DMS53 (cell line): ENCODE results near the gene SAAL1.

Experiments used
- DNase-seq: peaks from one replicate; lab custom pipeline; 2025; lab: John Stamatoyannopoulos, UW

Gene SAAL1

DNA sequence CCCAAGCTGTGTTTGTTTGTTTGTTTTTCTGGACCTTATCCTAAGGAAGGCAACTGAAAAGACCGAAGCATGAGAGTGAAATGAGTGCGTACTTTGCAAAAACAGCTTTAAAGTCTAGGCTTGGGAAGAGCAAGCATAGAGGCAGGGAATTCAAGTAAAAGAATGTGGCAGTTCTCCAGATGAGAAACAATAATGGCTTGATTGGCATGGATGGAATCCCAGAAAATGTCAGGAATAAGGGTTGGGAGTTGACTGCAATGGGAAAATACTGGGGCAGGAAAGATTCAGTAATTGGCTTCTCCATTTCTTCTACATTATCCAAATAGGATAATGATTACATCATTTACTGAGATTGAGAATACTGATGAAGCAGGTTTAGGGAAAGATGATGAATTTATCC lies 17.5 kb downstream of the SAAL1 start:
- no peak for DNase-seq

DNA sequence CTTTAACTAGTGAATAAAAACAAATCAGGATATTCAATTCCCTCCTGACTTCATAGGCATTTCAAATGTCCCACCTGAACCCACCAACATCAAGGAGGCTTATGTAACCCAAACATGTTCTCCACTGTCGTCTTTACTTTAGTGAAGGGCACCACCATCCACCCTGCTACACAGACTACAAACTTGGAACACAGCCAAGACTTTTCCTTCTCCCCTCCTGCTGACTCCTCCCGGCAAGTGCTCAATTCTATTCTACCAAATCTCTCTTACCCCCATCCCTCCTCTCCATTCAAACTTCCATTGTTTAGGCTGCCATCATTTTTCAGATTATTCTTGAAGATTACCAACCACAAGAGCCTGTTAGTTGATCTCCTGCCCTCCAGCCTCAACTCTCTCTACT lies 24.3 kb downstream of the SAAL1 start:
- DNase-seq = no peak

DNA sequence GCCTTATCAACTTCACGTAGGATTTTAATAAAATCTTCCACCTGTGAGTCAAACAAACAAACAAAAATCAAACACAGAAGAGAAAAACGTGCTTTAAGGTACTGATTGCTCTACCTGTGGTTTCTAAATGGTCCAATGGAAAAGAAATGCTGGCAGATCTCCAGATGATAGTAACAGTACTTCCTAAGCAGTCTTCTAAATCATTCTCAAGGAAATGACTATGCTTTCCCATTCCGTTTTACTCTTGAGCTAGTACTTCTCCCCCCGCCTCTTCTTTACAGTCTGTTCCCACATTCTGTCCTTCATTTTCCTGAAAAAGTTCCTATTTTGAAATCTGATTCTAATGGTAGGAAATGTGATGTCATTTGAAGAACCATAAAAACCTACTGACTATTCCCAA lies 25.4 kb downstream of the SAAL1 start:
- no peak for DNase-seq

DNA sequence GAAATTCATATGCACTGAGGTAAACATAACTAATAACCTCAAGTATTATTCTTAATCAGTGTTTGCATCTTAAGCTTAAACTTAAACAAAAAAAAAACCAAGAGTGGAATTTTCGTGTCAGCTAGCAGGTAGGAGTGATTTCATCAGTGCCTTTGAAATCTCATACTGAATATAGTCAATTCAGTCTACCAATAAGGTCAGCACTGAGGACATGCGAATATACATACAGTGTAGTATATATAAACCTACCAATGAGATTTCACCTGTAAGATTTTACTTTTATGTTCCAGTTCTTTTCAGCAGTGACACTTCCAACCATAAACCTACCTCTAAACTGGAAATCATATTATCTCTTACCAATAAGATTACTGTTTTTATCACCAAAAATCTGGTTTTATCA lies 27.0 kb downstream of the SAAL1 start:
- no peak for DNase-seq

DNA sequence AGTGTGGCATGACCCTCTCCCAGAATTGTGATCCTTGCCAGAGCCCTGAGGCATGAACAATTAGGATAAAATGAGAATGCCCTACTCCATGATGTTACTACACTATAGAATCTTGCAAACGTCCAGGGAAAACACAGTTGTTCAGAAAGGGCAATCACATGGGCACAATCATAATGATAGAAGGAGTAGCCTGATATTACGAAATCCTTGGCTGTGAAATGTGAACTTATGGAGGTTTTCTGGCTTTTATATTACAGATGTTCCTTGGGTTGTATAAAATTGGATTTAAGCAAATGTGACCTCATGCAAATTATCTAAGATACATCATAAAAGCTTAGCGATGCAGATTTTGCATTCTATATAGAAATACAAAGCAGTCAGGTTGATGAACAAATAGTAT lies 30.4 kb downstream of the SAAL1 start:
- DNase-seq = no peak

DNA sequence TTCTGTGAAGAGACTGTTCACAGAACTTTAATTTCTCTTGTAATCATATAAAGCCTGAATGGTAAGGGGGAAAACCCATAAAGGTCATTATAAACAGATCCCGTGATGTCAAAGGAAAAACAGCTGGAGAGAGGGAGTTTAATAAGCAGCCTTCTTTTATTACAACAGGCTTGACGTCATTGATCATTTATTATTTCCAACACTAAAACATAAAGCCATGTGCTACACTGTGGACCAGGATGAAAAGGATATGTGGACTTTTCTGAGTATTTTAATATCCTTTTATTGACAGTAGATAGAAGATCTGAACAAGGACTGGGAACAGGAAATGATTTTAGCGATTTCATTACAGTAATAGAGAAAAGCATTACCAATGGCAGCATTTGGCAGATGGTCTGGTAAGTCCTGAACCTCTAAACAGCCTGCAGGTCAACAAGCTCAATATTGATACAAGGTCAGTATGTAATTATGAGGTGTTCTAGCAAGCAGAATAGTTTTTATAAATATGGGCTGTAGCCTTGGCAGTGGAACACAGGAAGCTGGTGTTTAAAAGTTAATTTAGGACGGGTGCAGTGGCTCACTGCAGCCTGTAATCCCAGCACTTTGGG lies 34.7 kb downstream of the SAAL1 start:
- DNase-seq = no peak

DNA sequence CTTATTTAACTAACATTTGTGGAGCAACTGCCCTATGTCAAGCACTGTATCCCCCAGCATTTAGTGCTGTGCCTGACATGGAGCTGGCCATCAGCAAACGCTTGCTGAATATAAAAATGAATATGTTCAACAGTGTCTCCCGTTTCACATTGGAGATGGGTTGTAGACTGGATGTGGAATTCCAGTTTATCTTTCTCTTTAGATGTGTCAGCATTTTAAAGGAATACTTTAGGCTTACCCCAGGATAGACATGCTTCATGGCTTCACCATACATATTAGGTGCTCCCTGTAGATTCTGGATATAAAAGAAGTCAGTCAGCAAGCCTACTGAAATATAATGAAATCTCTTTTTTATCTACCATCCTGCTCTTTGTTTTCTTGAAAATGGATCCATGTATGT lies 38.5 kb downstream of the SAAL1 start:
- no peak for DNase-seq

DNA sequence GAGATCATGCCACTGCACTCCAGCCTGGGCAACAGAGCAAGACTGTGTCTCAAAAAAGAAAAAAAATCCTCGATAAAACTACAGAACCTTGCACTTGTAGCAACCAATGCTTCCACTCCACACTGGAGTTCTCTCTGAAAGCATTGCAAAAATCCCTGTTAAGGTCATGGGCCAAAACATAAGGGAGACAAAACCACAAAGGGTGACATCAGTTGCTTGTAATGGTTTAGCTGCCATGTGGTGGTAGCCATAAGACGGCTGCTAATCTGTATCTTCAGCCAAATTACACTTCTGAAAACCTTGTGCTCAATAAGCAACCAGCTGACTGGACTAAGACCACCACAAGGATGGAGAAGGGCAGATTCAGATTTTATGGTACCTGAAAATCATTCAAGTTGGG lies 39.3 kb downstream of the SAAL1 start:
- DNase-seq = no peak

DNA sequence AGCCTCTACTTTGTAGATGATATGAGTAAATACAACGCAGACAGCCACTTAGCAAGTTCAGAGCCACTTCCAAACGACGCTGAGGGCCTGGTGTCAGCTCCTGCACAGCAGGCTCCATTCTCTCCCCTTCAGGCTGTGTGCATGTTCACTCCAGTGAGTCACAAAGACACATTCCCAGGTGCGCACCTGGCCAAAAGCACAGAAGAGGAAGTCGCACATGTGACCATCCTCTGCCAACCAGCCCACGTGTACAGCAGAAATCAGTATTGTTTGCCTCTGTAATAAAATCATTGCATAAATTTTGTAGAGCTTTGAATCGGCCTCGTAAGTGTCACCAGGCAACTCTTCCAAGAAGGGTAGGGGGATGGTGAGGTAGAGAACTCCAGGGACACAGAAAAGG lies 40.3 kb downstream of the SAAL1 start:
- DNase-seq = peak; percentile 98

DNA sequence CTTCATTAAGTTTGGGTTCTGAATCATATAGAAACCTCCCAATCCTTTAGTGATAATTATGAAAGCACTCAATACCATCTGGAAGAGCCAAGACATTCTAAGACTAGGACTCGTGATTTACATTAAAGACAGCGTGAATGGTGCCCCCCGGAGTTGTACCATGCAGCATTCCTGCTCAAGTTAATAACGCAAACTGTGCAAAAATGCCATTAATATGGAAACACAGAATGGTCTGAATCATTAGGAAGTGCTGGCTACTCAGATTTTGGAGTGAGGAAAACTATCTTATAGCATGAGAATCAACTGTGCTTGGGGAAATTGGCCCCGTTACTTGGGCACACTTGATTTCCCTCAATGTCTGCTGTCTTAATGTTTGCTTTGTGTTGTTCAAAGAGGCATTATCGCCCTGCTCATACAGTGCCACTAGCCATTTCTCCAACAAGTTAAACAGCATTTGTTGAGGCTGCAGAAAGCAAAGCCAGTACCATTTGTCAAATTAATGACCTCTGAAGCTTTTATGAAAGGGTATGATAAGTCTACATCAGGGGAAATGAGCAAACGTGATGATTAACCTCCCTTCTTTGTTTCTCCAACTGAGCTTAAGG lies 41.3 kb downstream of the SAAL1 start:
- peak; percentile 56 for DNase-seq

DNA sequence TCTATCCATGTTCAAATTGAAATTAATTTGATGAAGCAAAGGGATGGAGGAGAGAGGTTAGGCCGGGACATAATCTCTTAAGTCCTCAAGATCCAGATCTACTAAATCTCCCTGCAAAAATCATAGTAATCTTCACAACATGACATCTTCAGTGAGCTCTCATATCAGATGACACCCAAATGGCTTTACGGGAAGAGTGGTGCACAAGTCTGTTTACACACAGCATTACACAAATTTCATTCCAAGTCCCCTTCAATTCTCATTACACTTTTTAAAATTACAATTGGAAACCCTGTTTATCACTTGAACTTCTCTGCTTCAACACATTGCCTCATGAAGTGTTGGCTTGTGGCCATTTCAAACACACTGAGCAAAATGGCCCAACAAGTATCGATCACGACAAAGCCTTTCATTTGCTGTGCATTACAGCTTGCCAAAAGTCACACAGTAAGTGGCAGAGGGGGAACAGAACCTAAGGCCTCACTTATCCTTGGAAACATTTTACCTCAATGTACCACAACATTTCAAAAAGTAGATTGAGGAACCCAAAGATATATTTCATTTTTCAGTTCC lies 41.9 kb downstream of the SAAL1 start:
- DNase-seq = peak; percentile 59

DNA sequence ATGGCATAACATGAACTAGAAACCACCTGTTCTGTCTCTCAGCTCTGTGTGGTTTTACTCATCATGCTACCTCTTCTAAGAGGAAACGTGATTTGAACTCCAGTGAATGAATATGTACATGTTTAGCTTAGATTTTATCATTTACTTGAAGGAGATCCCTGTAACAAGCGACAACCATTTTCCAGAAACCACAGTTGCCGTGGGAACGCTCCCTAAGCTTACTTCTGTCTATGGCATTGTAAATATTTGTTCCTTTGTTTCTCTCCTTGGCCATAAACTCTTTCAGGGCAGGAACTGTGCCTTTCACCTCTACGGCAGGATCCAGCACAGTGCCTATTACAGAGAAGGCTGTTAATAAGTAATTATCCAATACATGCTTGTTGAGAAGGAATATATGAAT lies 42.8 kb downstream of the SAAL1 start:
- peak; percentile 89 for DNase-seq

DNA sequence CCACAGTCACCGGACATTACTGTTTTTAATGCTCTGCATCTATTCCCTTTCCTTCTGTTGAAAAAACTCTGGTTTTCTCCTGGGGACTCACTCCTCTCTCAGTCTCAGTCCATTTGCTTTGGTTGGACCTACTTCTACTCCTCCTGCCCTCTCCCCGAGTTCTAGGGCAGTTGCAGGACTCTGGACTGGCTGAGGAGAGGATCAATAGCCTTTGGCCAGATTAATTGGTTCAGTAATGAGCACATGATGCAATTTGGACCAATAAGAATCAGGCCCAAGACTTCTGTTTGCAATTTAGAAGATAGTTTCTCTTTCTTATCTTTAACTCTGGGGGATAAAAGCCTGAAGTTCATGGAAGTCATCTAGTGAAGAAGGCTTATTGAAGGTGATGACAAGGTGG lies 44.5 kb downstream of the SAAL1 start:
- no peak for DNase-seq

DNA sequence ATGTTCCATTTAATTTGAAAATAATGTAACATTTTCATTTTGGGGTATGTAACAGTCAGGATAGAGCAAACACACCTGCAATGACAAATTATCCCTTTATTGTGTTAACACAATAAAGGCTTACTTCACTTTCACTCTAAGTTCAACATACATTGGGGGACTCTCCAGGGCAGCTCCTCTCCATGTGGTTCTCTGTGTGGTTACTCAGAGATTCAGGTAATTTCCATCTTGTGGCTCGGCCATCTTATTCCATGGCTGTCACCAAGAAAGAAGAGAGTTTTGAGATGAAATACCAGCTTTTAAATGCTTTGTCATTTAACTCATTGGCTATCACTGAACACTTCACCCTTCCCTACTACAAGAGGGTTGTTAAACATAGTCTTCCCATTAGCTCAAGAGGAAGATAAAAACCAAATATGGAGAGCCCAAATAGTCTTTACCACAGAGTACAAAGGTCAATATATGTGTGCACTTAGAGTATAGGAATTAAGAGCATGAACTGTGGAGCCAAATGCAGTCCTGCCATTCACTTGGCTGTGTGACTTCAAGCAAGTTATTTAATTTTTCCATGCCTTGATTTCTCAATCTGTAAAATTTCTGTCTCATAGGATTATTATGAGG lies 49.2 kb downstream of the SAAL1 start:
- DNase-seq = peak; percentile 76

DNA sequence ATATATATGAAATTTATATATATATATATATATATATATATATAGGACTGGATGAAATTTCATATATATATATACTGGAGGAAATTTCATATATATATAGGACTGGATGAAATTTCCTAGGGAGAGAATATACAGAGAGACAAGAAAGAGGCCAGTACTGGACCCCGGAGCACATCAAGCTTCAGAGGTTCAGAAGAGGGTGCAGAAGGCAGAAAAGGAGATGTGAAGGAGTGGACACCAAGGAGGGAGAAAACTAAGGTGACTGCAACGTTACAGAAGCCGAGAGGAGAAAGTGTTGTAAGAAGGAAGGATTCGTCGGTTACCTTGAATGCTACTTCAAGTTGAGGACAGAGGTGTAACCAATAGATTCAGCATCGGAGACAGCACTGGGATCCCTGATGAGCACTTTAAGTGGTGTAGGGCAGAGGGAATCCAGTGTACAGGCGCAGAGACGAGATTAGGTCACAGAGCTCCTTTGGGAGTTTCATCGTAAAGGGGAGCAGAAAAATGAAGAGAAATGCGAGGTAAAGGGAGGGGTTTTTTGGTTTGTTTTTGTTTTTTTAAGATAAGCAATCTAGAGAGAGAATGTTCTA lies 51.3 kb downstream of the SAAL1 start:
- DNase-seq = no peak

DNA sequence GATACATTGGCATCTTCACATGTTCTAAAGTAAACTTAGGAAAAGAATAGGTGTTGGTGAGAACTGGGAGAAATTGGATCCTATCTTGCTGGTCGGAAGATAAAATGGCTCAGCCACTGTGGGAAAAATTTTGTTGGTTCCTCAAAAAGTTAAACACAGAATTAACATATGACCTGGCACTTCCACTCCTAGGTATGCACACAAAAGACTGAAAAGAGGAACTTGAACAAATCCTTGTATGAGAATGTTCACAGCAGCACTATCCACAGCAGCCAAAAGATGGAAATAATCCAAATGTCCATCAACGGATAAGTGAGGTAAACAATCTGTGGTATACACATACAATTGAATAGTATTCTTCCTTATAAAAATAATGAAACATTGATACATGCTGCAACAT lies 55.0 kb downstream of the SAAL1 start:
- DNase-seq = no peak

DNA sequence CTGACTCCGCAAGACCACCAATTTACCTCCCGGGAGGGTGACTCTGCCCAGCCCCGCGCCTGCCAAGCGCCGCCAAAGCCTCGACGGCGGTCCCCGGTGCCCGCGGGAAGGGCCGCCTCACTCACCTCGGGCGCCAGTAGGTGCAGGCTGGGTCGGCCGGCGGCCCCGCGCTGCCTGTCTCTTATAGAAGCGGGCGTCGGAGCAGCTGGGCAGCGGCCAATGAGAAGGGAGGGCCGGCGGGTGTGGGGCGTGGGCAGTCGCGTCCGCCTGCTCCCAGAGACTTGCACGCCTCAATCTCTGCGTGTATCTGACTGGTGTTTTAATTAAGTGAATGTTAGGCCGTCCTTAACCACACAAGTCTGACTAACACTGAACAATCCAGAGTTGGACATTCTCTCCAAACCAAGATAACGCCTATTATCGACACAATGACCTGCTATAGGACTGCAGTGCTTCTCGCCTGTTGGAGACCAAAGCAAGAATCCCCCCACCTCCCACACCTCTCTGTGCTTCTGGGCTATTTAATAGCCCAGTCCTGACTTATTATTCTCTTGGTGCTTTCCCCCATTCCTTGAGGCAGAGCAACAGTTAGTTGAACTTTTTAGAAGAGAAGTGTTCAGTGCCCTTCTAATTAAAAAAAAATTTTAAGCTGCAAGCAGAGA lies 59.6 kb downstream of the SAAL1 start, which contains the start of gene TPH1:
TPH1 (minus strand) TSS at position 154 of the 662 bp plus-strand sequence. CDS start 5,507 bp downstream, outside the sequence.
- peak; percentile 87 for DNase-seq

DNA sequence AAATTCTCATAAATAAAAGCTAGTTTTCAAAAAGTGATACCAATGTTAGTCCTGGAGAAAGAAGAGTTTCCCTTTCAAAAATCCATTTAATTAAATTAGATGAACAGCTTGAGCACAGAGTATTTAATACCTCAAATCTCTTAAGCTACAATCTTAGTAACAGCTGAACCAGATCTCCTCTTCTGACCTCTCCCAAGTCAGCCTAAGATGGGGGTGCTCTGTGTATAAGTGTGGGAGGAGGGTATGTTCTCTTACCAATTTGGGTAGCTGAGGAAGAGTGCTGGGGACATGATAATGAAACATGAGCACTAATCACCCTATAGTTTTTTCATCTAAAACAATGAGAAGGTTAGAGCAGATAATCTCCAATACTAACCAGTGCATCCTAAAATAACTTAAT lies 69.4 kb downstream of the SAAL1 start:
- no peak for DNase-seq
